Measurements from ENCODE around the gene NHEJ1. TPM values are rescaled to one million over a fixed set of nuclear protein-coding genes. Genes with fewer than 3 reads are reported as not detected.

The NHEJ1 gene
- total and polyA plus RNA-seq, 8 donors = 3.9 to 8.7 (median 6.6) TPM

DNA sequence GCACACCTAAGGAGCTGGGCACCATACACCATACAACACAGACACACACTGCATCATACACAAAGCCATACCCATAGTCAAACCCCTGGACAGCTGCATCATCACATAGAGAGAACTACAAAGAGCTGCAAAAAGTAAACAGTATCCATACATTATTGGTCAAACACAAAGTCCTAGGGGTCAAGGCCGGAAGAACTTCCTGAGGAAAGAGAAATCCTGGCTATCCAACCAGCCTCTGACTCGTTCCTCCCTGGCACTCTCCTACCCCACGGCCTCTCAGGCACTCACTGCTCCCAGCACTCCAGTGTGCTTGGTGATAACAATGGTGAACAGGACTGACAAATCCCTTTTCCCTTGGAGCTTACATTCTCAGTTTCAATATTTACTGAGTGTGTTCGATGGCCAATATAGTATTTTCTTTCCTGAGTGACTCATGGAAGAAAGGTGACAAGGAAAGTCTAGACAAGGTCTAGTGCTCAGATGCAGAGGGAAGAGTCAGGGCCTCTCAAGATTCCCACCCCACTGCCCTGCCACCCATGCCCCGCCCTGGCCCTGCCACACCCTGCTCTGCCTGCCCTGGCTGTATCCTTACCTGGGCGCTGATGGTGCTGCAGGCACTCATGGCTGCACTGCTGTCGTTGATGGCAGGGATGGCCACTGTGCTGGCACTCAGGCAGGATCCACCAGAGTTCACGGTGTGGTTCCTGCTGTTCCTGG, 122.7 kb downstream of the NHEJ1 start:
- 42 to 50% methylated on average over 8 of the region's 8 CpGs for WGBS, 2 donors
- no peak overlapping the region for H3K4me3 ChIP-seq
- H3K27me3 ChIP-seq = peaks cover 0 to 11% (median 0%) of the 10 kb centered on the region in 4 donors
- H3K9me3 ChIP-seq = no peaks in the 10 kb centered on the region
- DNase-seq (peak in 1 of 6 donors; percentile 45), ATAC-seq (peak in 2 of 4 donors; percentile 18 to 31), FAIRE-seq (no peak)
- TF ChIP-seq CTCF (IDR thresholded peaks at IDR 0.05) = no peak
- intact Hi-C loops (cut with DNase I) = loop anchor here in 1 of 3 donors (10.0 kb wide), 1 partner anchor 267 kb away; the partner anchor contains the start of gene PTPRN
- no peaks in the 10 kb centered on the region for H3K4me1 ChIP-seq
- H3K27ac ChIP-seq = no peak overlapping the region
- H3K36me3 ChIP-seq = no peaks in the 10 kb centered on the region

GRCh38 chr2:219035942-219036341, 124.7 kb downstream of the NHEJ1 start:
- H3K27ac ChIP-seq = no peak overlapping the region
- DNase-seq (peak in 1 of 6 donors; percentile 27), FAIRE-seq (no peak), ATAC-seq (no peak)
- 59 to 82% methylated on average over 2 of the region's 2 CpGs for WGBS, 2 donors
- H3K4me3 ChIP-seq = no peak overlapping the region
- H3K4me1 ChIP-seq = no peaks in the 10 kb centered on the region
- peaks cover 0 to 11% (median 0%) of the 10 kb centered on the region in 4 donors for H3K27me3 ChIP-seq
- no peaks in the 10 kb centered on the region for H3K36me3 ChIP-seq
- intact Hi-C loops (cut with DNase I) = loop anchor here in 1 of 3 donors (10.0 kb wide), 1 partner anchor 269 kb away; the partner anchor contains the start of gene PTPRN
- TF ChIP-seq CTCF (IDR thresholded peaks at IDR 0.05) = no peak
- H3K9me3 ChIP-seq = no peaks in the 10 kb centered on the region

GRCh38 chr2:219034823-219035222, 125.8 kb downstream of the NHEJ1 start:
- no peak for ATAC-seq
- Histone ChIP-seq H3K27ac (no peak overlapping the region), H3K4me3 (no peak overlapping the region), H3K9me3 (no peaks in the 10 kb centered on the region), H3K27me3 (peaks cover 0 to 7% (median 0%) of the 10 kb centered on the region in 4 donors), H3K4me1 (no peaks in the 10 kb centered on the region), H3K36me3 (no peaks in the 10 kb centered on the region)
- TF ChIP-seq CTCF (IDR thresholded peaks at IDR 0.05) = no peak
- DNase-seq = no peak
- no peak for FAIRE-seq
- intact Hi-C loops (cut with DNase I) = loop anchor here in 1 of 3 donors (10.0 kb wide), 1 partner anchor 270 kb away; the partner anchor contains the start of gene PTPRN
- WGBS, 2 donors = 38 to 45% methylated on average over 6 of the region's 6 CpGs

DNA sequence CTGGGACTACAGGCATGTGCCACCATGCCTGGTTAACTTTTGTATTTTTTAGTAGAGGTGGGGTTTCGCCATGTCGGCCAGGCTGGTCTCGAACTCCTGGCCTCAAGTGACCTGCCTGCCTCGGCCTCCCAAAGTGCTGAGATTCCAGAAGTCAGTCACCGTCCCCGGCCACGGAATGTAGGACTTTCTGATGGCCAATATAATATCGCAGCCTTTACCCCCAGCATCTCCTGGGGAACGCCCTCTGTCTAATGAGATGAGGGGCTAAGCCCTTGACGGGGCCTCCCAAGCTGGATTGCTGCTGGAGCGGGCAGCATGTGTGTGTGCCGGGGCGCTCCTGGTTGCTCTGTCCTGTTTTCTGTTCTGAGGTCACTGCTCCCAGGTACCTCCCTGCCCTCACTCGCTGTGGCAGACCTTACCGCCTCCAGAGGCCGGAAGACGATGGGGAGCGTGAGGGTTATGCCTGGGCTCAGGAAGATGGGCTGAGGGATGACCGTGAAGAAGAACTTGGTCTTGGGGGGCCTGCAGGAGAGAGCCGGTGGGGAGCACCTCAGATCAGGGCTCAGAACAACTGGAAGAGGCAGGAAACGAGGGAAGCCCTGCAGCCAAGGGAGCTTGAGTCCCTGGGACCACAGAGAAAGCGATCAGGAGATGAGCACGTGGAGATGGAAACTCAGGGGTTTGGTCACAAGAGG, 128.4 kb downstream of the NHEJ1 start:
- peaks cover 0 to 5% (median 0%) of the 10 kb centered on the region in 4 donors for H3K27me3 ChIP-seq
- no peaks in the 10 kb centered on the region for H3K4me1 ChIP-seq
- intact Hi-C loops (cut with DNase I) = loop anchor here in 1 of 3 donors (10.0 kb wide), 1 partner anchor 273 kb away; the partner anchor contains the start of gene PTPRN
- DNase-seq (no peak), FAIRE-seq (no peak), ATAC-seq (no peak)
- TF ChIP-seq CTCF (IDR thresholded peaks at IDR 0.05) = no peak
- H3K27ac ChIP-seq = no peak overlapping the region
- WGBS, 2 donors = 68 to 78% methylated on average over 23 of the region's 23 CpGs
- no peaks in the 10 kb centered on the region for H3K36me3 ChIP-seq
- H3K9me3 ChIP-seq = no peaks in the 10 kb centered on the region
- H3K4me3 ChIP-seq = no peak overlapping the region
